ENCODE results near the gene YTHDF2.
"Not testable (repeated sequence)": the region's sequence is repeated elsewhere in the genome, so short reads cannot be mapped to it uniquely, and the experiment has no call there.

Gene YTHDF2

GRCh38 chr1:28736450-28737306 is at the start of gene YTHDF2:
TSS of gene YTHDF2 (plus strand) at chr1:28736940. CDS start at chr1:28737121, 181 bp downstream.
- peak; percentile 98 for DNase-seq (ENCODE audit: low spot score)

DNA sequence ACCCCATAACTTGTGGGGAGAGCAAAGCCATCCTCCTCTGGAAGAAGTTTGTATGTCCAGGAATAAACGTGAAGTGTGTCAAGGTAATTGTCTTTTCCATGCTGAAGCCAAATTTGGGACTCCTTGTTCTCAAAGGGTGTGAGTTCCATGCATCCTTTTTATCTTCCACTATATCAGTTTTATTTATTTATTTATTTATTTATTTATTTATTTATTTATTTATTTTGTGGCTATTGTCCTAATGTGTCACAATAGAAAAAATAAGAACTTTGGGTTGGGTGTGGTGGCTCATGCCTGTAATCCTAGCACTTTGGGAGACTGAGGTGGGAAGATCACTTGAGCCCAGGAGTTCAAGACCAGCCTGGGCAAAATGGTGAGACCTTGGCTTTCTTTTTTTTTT is 45.1 kb upstream of the YTHDF2 start:
- DNase-seq (ENCODE audit: low spot score): not testable (repeated sequence)

DNA sequence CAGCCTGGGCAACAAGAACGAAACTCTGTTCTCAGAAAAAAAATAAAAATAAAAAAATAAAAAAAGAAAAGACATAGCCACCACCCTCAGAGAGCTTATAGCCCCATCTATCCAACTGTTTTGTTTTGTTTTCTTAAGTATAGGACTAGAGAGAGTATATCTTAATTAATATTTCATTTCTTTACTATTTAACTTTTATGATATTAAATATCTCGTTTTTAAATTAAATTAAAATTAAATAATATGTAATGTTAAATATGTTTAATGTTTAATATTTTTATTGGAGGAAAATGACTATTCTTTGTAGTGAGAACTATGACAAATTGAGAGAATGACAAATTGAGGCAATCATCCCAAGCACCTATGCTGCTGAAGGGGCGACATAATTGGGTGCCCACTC is 33.1 kb upstream of the YTHDF2 start:
- DNase-seq (ENCODE audit: low spot score): no peak

GRCh38 chr1:28716336-28716735 is 20.4 kb upstream of the YTHDF2 start:
- DNase-seq (ENCODE audit: low spot score): no peak

DNA sequence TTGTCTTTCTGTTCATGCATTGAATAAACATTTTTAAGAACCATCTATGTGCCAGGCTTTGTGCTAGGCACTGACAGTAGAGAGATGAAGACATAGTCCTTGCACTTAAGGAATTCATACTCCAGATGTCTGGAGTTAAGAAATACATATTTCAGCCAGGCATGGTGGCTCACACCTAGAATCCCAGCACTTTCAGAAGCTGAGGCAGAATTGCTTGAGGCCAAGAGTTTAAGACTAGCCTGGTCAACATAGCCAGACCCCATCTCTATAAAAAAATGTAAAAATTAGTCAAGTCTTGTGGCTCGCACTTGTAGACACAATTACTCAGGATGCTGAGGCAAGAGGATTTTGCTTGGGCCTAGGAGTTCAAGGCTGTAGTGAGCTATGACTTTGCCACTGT is 18.6 kb upstream of the YTHDF2 start:
- no peak for DNase-seq (ENCODE audit: low spot score)

GRCh38 chr1:28718586-28719331 is 18.0 kb upstream of the YTHDF2 start:
- DNase-seq (ENCODE audit: low spot score): no peak

- DNase-seq (ENCODE audit: low spot score): no peak
Measured at GRCh38 chr1:28719332-28719619, 17.5 kb upstream of the YTHDF2 start.

GRCh38 chr1:28720376-28720775 is 16.4 kb upstream of the YTHDF2 start:
- DNase-seq (ENCODE audit: low spot score): no peak

DNA sequence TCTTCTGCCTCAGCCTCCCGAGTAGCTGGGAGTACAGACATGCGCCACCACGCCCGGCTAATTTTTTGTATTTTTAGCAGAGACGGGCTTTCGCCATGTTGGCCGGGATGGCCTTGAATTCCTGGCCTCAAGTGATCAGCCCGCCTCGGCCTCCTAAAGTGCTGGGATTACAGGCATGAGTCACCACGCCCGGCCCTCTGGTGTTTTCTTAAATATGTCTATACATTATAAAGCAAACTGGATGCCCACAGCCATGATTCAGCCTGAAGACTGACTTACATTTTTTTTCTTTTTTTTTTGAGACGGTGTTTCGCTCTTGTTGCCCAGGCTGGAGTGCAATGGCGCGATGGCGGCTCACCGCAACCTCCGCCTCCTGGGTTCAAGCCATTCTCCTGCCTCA is 14.8 kb upstream of the YTHDF2 start:
- DNase-seq (ENCODE audit: low spot score): not testable (repeated sequence)

- not testable (repeated sequence) for DNase-seq (ENCODE audit: low spot score)
Measured at GRCh38 chr1:28725365-28725764, 11.4 kb upstream of the YTHDF2 start.

DNA sequence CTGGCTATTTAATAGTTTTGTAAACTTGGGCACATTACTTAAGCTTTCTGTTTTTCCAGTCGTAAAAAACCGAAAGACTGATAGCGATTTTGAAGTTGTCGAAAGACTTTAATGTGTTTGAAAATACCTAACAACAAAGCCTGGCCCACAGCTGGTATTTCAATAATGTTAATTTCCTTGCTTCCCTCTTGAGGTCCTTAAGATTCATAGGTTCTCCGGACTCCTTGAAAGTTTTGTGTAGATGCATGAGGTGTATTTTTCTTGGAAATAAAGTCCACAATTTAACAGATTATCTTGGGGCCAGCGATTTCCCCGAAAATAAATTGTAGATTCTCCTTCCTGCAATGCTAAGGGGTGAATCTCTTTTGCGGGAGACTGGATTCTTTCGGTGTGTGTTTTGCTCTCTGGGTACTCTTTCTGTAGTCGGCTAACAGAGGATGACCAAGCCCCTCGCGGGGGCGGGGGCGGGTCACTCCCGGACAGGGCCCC is 735 bp upstream of the YTHDF2 start:
- DNase-seq (ENCODE audit: low spot score): no peak

DNA sequence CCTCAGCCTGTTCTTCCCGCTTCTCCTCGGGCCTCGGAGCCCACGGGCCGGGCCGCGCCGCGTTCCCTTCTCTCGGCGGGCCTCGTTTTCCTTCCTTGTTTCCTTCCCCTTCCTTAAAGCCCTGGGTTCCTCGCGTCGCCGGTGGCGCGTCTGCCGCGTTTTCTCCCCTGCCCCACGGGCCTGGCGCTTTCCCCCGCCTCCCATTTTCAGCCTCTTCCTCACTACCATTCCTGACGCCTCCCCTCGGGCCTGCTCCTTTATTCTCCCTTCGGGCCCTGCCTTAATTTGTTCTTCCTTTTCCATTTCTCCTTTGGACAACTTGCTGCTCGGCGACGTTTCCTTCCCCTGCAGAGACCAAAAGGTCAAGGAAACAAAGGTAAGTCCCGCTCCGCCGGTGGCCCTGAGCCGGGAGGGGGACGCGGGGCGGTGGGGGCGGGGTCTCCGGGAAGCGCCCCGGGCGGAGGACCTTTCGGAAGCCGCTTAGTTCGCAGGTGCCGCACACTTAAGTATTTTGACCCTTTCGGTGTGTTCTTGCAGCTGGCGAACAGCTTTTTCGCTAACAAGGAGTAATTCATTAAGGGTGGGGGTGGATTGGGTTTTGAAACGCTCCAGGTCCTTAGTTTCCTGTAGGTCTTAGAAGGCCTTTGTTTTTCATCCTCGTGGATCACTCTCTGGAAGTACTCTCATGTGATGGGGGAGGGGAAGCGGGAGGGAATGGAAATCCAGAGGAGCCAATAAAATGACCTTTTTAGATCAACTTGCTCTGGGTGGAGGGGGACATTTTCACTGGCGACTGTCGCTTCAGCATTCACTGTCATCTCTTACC is 780 bp downstream of the YTHDF2 start:
- peak; percentile 80 for DNase-seq (ENCODE audit: low spot score)

DNA sequence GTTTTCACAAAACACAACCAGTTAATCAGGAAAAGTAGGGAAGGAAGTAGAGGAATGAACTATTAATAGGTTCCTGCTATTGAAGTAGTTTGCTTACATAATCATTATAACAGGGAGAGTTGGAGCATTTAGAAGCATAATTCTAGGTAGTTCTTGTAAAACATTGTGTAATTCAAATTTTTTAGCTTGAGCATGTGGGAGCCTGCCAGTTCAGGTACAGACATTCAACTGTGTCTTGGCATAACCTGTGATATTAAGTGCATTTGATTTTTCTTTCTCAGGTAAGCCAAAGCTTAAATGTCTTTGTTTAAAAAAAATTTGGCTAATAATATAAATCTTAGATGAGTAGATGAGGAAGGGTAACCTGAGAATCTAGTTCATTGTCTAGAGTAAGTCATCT is 3.4 kb downstream of the YTHDF2 start:
- no peak for DNase-seq (ENCODE audit: low spot score)

GRCh38 chr1:28744184-28744583 is 7.4 kb downstream of the YTHDF2 start:
- DNase-seq (ENCODE audit: low spot score): no peak

DNA sequence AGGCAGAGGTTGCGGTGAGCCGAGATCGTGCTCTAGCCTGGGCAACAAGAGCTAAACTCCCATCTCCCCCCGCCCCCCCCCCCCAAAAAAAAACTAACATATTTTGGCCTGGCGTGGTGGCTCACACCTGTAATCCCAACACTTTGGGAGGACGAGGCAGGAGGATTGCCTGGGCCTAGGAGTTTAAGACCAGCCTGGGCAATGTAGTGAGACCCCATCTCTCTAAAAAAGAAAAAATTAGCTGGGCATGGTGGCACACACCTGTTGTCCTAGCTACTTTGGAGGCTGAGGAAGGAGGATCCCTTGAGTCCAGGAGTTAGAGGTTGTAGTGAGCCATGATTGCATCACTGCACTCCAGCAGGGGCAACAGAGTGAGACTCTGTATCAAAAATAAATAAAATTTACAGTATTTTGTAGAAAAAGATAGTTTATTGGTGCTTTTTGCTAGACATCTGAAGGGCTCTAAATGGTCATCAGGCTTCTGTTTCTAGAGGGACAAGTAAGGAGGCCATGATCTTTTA is 9.0 kb downstream of the YTHDF2 start:
- no peak for DNase-seq (ENCODE audit: low spot score)

GRCh38 chr1:28750330-28750729 is 13.6 kb downstream of the YTHDF2 start:
- no peak for DNase-seq (ENCODE audit: low spot score)

DNA sequence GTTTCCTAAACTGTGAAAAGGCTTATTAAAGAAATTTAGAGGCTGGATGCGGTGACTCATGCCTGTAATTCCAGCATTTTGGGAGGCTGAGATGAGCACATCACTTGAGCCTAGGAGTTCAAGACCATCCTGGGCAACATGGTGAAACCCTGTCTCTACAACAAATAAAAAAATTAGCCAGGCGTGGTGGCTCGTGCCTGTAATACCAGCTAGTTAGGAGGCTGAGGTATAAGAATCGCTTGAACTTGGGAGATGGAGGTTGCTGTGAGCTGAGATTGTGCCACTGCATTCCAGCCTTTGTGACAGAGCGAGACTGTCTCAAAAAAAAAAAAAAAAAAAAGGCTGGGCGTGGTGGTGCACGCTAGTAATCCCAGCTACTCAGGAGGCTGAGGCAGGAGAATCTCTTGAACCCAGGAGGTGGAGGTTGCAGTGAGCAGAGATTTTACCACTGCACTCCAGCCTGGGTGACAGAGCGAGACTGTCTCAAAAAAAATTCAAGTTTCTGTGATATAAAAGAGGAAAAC is 14.1 kb downstream of the YTHDF2 start:
- DNase-seq (ENCODE audit: low spot score): not testable (repeated sequence)

GRCh38 chr1:28751315-28752060 is 14.7 kb downstream of the YTHDF2 start:
- no peak for DNase-seq (ENCODE audit: low spot score)

DNA sequence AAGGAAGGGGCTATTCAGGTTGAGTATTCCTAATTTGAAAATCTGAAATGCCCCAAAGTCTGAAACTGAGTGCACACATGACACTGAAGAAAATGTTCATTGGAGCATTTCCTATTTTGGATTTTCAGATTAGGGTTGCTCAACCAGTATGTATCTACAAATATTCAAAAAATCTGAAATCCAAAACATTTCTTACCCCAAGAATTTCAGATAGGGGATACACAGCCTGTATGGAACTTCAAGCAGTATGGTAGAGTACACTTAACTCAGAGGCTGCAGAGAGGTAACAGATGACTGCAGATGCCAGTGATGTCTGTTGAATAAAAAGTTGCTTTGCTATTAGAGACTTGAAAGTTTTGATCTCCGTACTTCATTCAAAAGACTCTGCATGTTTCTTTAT is 19.0 kb downstream of the YTHDF2 start:
- DNase-seq (ENCODE audit: low spot score): no peak

DNA sequence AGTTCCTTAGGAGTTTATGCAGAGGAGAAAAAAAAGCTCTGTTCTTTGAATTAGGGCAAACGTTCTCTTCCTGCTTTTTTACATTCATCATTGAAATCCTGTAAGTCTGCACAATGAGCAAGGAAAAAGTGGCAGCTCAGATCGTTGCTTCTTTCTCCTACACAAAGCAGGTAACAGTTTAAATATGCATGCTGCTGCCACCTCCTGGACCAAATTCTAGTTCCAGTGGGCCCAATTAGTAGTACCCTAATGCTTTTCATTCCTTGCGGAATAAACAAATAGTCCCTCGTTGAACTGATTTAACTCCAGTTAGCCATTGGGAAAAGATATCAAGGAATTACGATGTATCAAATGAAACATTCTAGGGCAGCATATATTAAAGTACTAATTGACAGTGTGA is 20.1 kb downstream of the YTHDF2 start:
- DNase-seq (ENCODE audit: low spot score): no peak

DNA sequence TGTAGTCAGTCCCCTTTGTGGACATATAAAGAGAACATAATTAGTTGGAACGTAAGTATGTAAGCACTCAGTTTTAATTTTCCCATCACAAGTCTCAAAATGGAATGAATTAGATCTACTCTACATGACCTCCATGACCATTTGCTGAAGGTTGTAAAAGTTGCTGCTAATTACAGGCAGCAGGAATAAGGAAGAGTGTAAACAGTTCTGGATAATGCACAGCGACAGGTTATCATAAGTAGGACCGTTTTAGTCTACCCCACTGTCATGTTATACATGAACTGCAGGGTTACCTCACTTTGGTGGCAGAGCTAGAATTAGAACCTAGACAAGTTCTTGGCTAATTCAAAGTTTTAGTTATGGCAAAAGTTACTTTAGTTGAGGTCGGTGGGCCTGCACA is 21.7 kb downstream of the YTHDF2 start:
- no peak for DNase-seq (ENCODE audit: low spot score)

All from RKO (cell line).